PC-9 (cell line): ENCODE measurements around the gene COG1.

Source experiments
- EZH2 ChIP-seq: fragments of 200-600 bp; sonication (generic); IDR thresholded peaks from 2 replicates; pipeline ENCODE4 v1.8.0; 2017; ENCODE audit warnings: antibody characterized with exemption, low read depth
- TF ChIP-seq, protein P1 (sequence below): fragments of 200-600 bp; sonication (generic); conservative IDR thresholded peaks from 2 replicates; pipeline ENCODE4 v1.6.1; 2017; ENCODE audit warnings: mixed run types, antibody characterized with exemption, mild to moderate bottlenecking, moderate library complexity

DNA sequence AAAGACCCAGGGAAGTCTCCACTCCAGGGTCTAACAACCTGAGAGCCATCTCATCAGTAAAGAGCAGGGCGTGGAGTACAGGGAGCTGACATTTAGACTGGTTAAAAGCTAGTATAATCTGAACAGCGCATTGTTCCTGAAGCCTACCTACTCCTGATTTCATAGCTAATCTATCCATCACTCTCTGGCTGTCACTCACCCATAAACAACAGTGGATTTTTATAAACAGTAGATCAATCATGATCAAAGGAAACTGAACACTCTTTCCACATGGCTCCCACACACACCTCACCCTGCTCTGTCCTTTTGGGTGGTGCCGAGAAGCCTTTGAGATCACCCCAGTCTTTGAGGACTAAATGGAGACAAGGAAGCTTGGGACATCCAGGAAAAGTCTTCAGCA lies 13.0 kb upstream of the COG1 start:
- TF ChIP-seq, protein P1, sequence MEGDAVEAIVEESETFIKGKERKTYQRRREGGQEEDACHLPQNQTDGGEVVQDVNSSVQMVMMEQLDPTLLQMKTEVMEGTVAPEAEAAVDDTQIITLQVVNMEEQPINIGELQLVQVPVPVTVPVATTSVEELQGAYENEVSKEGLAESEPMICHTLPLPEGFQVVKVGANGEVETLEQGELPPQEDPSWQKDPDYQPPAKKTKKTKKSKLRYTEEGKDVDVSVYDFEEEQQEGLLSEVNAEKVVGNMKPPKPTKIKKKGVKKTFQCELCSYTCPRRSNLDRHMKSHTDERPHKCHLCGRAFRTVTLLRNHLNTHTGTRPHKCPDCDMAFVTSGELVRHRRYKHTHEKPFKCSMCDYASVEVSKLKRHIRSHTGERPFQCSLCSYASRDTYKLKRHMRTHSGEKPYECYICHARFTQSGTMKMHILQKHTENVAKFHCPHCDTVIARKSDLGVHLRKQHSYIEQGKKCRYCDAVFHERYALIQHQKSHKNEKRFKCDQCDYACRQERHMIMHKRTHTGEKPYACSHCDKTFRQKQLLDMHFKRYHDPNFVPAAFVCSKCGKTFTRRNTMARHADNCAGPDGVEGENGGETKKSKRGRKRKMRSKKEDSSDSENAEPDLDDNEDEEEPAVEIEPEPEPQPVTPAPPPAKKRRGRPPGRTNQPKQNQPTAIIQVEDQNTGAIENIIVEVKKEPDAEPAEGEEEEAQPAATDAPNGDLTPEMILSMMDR, result no peak
- no peak for TF ChIP-seq EZH2
